HG02943 (cell line): ENCODE measurements around the gene ORC3.
"Not testable (repeated sequence)": the region's sequence is repeated elsewhere in the genome, so short reads cannot be mapped to it uniquely, and the experiment has no call there.

Experiments used
- ATAC-seq: cut with Tn5 transposase; IDR thresholded peaks from one replicate; pipeline ENCODE4 v1.9.1; 2021; ENCODE audit warnings: mild to moderate bottlenecking, low read depth, moderate library complexity; ENCODE audit not compliant: unreplicated experiment

The ORC3 gene

DNA sequence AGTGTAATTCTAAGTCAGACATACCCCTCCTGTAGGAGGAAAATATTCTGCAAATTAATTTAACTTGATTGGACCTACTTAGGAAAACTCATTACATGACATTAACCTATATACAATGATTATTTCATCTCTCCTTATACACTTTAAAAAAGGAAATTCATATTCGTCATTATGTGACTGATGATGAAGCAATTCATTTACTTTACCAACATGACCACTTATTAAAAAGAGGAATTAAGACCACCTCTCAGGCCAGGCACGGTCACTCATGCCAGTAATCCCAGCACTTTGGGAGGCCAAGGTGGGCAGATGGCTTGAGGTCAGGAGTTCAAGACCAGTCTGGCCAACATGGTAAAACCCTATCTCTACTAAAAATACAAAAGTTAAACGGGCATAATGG lies 100.5 kb downstream of the ORC3 start:
- ATAC-seq = no peak

DNA sequence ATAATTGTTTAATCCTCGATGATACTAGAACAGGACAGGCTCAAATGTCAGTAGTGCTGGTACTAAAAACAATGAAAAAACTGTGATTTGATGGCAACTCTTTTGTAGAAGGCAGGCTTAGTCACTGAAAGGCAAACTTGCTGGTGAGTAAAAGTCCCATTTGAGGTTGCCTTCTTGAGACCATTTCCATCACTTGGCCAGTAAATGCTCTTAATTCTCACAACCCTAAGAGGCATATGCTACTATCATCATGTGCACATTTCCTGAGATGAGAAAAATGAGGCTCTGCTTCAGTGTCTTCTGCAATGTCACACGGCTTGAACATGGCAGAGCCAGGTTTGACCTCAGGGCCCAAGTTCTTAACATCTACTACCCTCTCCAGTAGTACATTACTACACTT lies 102.2 kb downstream of the ORC3 start:
- no peak for ATAC-seq

DNA sequence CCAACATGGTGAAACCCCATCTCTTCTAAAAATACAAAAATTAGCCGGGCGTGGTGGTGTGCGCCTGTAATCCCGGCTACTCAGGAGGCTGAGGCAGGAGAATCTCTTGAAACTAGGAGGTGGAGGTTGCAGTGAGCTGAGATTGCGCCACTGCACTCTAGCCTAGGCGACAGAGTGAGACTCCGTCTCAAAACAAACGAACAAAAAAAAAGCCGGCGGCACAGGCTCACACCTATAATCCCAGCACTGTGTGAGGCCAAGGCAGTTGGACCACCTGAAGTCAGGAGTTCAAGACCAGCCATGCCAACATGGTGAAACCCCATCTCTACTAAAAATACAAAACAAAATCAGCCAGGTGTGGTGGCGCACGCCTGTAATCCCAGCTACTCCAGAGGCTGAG lies 106.9 kb downstream of the ORC3 start:
- ATAC-seq = not testable (repeated sequence)

DNA sequence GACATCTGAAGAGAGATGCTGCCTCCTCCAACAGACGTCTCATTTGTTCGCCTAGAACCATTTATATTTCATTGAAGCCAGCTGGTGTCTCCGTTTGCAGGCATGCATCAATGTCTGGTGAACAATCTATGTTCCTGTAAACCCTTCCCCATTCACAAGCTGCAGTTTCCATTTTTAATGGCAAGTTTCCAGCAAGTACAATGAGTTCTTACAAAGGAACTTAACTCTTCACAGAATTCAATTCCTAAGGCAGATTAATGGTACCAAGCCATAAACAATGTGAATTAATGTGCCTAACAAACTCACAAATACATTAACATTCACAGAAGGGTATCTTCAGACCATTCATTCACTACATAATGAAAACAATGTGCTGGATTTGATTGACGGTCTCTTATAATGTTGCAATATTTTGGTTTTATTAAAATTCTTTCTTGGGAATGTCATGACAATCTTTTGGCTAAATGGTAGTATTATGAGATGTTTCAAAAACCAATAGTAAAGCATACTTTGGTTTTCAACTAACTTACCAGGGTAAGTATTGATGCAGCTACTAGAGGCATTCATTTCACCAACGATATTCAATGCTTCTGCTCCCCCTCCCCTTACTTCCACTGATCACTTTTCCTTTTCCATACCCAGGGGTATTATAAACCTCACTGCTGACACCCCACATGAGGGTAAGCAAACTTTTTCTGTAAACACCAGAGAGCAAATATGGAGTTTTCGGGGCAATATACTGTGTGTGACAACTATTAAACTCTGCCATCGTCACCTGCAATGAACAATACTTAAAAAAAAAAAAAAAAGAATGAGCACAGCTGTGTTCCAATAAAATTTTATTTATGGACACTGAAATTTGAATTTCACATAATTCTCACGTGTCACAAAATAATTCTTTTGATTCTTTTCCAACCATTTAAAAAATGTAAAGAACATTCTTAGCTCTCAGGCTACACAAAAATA lies 107.9 kb downstream of the ORC3 start:
- no peak for ATAC-seq

DNA sequence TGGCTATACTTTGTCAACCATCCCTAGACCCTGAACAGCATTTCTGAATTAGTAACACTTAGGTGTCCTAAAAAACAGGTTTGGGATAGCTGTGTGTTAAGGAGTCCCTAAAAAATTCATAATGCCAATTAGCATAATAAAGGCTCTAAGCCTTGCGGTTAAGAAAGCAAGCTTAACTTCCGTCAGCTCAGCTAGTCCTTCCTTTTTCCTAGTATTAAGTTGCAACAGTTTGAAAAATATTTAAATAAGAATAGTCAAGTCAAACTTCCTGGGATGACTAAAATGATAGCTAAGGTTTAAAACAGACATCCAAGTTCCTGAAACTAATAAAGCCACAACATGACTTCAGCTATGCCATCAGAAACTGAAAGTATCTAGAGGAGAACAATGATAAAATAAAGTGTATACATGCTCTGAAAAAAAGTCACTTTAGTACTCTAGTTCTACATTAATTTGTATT lies 108.6 kb downstream of the ORC3 start:
- ATAC-seq = no peak

DNA sequence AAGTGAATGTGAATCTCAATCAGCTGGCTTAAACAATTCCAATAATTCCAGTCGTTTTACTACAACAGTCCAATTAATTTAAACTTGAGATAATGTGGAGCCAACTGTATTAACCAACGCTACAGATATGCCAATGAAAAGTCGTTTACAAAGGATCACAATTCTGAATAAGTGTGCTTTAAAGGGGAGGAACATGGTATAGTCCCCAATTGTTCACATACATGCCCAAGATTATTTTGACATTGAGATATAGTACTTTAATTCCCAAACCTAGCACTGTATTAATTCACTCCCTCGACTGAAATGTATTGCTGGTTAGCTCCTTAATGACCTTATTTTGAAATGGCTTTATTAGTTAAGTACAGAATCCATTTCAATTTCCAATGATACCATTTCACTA lies 109.6 kb downstream of the ORC3 start:
- no peak for ATAC-seq

DNA sequence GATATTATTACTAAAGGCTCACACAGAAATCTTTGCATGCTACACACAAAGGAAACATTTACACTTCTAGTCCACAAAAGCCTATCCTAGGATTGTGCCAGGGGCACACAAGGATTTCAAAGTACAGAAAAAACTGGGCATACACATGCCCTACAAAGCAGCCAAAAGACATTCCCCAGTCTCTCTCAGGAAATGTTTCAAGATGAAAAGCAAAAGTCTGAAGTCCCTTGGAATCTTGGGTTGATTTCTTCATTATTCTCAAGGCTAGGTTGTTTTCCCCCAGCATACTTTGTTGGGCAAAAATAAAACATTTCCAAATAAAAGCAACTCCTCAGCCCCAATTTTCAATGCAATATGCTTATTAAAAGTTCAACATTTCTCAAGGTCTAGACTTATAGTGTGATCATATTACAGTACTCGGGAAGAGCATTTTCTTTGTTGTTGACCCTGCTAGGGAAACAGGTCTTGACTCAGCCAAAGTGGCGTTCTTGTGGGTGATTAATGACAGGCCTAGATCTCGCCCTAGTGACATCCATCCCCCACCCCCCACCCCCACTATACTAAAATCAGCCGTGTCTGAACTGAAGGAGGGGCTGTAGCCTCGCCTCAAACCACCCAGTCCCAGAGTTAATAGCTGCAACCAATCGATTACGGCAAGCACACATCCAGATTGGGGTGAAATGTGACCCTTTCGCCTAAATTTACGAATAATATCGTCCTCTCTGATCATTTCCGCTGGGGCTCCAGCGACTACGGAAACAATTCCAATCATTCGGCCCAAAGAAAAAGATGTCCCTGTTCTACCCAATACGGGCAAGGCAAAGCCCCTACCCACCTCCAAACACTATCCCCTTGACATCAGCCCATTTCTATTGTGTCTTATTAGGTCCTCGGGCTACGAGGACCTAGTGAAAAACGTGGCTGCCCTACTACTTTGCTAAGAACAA lies 110.7 kb downstream of the ORC3 start:
- ATAC-seq = no peak

DNA sequence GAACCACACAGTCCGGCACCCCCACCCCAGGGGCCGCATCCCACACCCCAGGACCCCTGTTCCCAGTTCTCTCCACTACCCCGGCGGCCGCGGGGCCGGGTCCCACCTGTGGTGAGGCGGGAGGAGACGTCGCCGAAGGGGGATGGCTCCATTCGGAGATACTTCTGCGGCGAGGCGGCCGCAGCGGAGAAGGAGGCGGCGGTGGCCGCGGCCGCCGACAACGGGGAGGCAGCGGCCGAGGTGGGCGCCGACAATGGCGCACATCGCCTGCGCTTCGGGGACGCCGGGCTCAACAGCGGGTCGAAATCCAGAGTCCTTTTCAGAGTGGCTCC lies 111.4 kb downstream of the ORC3 start:
- ATAC-seq = peak; percentile 1

DNA sequence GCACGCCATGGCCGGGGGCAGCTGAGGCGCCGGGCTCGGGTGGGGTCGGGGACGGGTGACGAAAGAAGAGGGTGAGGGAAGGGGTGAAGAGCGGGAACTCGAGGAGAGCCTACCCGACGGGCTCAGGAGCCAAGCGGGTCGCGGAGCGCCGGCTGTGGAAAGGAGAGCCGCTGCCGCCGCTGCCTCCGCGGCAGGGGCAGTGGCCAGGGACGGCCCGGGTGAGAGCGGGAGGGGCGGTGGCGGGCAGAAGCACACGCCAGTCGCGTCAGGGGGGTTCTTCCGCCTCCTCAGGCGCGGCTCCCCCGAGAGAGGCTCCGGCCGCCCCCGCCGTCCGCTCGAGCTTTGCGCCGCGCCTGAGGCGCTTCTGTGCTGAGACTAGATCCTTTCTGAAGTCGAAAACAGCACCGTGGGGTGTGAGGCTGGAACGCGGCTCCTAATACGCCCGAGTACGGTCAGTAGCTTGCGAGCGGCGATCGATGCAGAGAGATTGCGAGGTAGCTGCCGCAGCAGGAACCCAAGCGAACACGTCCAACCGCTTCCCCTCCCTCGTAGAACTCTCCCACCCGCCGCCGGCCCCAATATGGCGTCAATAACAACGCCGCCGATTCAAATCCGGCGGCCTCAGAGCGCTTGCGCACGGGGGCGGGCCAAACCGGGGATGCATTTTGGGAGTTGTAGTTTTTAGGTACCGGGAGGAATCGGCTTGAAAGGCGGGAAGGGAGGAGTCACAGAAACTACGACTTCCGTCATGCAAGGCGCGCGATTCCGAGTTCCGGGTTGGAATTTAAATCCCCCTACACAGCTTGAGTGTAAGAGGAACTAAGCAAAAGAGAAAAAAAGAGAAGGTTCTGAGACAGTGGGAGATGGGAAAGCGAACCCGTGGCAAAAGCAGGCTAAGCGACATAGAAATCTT lies 112.0 kb downstream of the ORC3 start, which contains the start of gene AKIRIN2:
Gene AKIRIN2 (minus strand): TSS at position 558 of the 913 bp plus-strand sequence. CDS start 549 bp downstream, at position 9.
- peak; percentile 71 for ATAC-seq

DNA sequence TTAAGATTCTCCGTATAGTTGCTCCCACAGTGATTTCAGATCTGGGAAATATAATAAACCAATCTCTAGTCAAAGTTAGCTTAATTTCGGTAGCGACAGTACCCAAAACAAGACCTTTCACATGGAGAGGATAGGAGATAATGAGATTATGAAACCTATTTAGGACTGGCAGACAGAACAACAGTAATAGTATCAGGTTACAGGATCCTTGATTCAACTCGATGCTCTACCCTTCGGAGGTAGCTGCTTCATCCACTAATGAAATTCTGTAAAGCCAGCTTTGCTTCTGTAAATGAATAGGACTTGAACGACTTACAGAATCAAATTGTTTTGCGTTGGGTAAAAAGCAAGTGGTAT lies 112.6 kb downstream of the ORC3 start:
- ATAC-seq = no peak

DNA sequence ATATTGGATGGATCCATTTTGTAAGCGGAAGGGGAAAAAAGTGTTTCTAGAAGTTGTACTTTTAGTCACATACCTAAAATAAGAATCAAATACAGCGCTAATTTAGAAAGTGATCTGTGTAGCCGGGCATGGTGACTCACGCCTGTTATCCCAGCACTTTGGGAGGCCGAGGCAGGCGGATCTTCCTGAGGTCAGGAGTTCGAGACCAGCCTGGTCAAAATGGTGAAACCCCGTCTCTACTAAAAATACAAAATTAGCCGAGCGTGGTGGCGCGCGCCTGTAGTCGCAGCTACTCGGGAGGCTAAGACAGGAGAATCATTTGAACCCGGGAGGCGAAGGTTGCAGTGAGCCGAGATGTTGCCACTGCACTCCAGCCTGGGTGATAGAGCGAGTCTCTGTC lies 113.1 kb downstream of the ORC3 start:
- not testable (repeated sequence) for ATAC-seq

DNA sequence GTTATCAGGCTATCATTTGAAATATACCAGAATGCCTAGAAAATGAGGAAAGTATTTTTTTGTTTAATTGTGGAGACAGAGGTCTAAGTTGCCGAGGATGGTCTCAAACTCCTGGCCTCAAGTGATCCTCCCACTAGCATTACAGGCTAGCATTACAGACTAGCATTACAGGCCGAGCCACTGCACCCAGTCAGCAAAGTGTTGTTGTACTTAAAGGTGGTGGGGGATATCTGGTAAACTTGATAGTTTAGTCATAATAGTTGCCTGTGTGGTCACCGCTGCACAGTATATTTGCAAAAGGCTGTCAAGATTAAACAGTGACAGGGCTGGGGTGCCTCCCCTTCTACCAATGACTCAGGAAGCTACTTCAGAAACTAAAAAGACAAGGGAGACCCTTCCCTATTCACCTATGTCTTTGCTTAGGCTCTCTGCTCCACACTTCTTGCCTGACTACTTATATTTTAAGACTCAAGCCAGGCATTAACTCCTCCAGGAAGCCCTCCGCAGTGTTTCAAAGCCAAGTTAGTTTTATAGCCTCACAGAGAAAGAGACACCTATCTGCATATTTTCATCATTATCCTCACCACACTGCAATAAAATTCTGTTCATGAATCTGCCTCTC lies 115.2 kb downstream of the ORC3 start:
- peak; percentile 43 for ATAC-seq

DNA sequence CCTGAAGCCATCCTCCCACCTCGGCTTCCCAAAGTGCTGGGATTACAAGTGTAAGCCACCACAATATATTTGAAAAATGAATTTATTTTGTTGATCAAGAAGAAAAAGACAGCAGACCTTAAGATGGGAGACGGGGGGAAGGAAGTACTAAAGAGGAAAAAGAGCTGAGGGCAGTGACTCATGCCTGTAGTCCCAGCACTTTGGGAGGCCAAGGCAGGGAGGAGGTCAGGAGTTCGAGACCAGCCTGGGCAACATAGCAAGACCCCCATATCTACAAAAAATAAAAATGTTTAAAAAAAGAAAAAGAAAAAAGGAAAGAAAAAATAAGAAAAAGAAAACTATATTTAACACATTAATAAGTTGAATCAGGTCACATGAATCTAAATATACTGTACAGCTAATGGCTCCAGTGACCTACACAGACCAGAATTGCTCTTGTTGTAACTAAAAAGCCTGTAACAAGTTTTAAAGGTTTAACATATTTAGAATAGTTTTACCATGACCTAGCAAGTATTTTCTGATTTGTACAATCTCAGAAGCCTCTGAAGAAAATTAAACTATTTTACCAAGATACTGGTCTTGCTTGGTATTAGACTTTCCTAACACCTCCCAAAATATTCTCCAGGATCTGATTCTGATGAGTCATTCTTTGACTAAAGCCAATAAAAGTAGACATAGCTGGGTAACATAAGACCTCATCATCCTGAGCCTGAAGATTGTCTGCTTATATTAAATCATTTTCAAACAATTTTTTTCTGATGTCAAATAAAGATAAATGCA lies 116.4 kb downstream of the ORC3 start:
- ATAC-seq = no peak

DNA sequence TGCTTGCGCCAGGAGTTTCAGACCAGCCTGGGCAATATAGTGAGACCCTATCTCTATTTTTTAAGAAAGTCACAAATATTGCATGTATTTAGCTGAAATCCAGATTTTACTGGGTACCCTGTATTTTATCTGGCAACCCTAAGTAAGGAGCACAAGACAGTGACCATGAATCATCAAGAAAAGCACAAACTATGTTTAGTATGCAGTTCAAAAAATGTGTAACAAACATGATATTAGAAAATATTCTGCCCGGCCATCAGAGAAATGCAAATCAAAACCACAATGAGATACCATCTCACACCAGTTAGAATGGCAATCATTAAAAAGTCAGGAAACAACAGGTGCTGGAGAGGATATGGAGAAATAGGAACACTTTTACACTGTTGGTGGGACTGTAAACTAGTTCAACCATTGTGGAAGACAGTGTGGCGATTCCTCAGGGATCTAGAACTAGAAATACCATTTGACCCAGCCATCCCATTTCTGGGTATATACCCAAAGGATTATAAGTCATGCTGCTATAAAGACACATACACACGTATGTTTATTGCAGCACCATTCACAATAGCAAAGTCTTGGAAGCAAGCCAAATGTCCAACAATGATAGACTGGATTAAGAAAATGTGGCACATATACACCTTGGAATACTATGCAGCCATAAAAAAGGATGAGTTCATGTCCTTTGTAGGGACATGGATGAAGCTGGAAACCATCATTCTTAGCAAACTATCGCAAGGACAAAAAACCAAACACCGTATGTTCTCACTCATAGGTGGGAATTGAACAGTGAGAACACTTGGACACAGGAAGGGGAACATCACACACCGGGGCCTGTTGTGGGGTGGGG lies 118.9 kb downstream of the ORC3 start:
- ATAC-seq = not testable (repeated sequence)

DNA sequence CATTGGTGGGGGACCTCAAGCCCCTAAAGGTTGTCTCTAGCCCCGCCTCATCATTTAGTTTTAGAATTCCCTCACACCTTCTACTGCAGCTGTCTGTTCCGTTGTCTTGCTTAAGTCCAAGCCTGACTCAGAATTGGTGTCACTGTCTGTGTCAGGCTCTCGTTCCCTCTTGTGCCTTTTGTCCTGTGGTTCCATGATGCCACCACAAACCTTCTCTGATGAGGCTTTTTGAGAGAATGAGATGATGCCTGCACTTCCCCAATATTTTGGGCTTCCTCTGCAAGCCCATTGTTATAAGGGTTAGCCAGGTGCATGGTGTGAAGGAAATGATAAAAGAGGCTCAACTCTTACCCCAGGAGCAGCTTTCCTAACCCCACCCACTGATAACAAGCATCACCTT lies 120.2 kb downstream of the ORC3 start:
- ATAC-seq = no peak

DNA sequence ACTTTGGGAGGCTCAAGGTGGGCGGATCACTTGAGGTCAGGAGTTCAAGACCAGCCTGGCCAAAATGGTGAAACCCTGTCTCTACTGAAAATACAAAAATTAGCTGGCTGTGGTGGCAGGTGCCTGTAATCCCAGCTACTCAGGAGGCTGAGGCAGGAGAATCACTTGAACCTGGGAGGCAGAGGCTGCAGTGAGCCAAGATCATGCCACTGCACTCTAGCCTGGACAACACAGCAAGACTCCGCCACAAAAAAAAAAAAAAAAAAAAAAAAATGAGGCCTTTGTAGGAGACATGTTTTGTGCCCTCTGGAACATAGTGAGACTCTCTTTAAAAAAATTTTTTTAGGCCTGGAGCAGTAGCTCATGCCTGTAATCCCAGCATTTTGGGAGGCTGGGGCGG lies 122.8 kb downstream of the ORC3 start:
- not testable (repeated sequence) for ATAC-seq

DNA sequence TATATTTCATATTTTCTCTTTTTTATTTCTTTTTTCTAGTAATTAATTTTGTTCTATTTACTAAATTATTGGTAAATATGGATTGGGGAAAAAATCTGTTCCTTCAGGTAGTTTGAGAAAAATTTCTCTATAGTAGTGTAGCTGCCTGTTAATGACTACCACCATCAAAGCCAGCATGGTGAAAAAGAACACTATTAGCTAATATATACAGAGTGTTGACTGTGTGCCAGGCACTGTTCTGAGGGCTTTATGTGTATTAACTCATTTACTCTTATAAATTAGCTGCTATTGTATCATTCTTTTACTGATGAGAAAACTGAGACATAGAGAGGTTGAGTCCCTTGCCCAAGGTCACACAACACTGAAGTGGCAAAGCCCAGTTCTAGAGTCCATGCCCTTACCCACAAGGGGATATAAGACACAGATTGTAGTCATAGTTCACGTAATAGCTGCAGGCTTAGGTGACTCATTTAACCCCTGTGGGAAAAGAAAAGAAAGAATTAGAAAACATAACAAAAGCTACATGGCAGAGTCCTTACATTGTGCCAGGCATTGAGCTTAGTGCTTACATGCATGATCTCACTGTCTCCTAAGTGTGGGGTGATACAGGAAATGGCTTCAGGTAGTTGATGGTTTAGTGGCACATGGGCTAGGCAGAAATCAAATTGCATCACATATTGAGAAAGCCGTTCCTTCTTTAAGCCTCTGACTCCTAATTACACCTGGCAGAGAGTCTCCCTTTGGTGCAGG lies 124.3 kb downstream of the ORC3 start:
- ATAC-seq = no peak
